GM12891 (cell line): ENCODE data around the gene CCNI2.

Source experiments
- PAX5 ChIP-seq: IDR thresholded peaks from 2 replicates; pipeline ENCODE4 v1.6.1; 2011; ENCODE audit warnings: low read length, moderate library complexity, mild to moderate bottlenecking; ENCODE audit not compliant: insufficient read depth, severe bottlenecking
- POLR2A ChIP-seq: IDR thresholded peaks from 2 replicates; pipeline ENCODE4 v1.6.1; 2011; ENCODE audit warnings: low read depth, low read length, control low read depth
- POLR2AphosphoS5 ChIP-seq: IDR thresholded peaks from 2 replicates; pipeline ENCODE4 v1.6.1; 2011; ENCODE audit warnings: low read depth, low read length, control low read depth
- POU2F2 ChIP-seq: IDR thresholded peaks from 2 replicates; pipeline ENCODE4 v1.6.1; 2011; ENCODE audit warnings: low read depth, mild to moderate bottlenecking, control low read depth, low read length, moderate library complexity
- SPI1 ChIP-seq: IDR thresholded peaks from 2 replicates; pipeline ENCODE4 v1.6.1; 2011; ENCODE audit warnings: low read depth, low read length, control low read depth
- TAF1 ChIP-seq: IDR thresholded peaks from 2 replicates; pipeline ENCODE4 v1.6.1; 2011; ENCODE audit warnings: low read depth, low read length, control low read depth

- TF ChIP-seq TAF1: no peak
- no peak for TF ChIP-seq POLR2AphosphoS5
- no peak for TF ChIP-seq POLR2A
- TF ChIP-seq POU2F2: no peak
- no peak for TF ChIP-seq SPI1
- TF ChIP-seq PAX5: no peak
Observed at GRCh38 chr5:132775476-132775961, 28.3 kb downstream of the CCNI2 start.
